Liver (tissue), 3 donors: ENCODE measurements around the gene ITPA.

Experiments
- EGR1 ChIP-seq, 2 donors: IDR thresholded peaks; 2 replicates each; pipeline ENCODE4 v1.6.1; 2016 to 2018; ENCODE audit warnings: antibody characterized with exemption in 2 of 2, low read depth in 2 of 2
- FOXA1 ChIP-seq: IDR thresholded peaks from 2 replicates; pipeline ENCODE4 v1.6.1; 2016; ENCODE audit warnings: antibody characterized with exemption
- GABPA ChIP-seq, 2 donors: IDR thresholded peaks in 1 of 2; conservative IDR thresholded peaks in 1 of 2; 2 replicates each; pipeline ENCODE4 v1.6.1; 2016; ENCODE audit warnings: antibody characterized with exemption in 2 of 2, mild to moderate bottlenecking in 1 of 2, moderate library complexity in 1 of 2
- JUND ChIP-seq, 2 donors: IDR thresholded peaks; 2 replicates each; pipeline ENCODE4 v1.6.1; 2016; ENCODE audit warnings: antibody characterized with exemption in 2 of 2
- NR2F2 ChIP-seq: IDR thresholded peaks from 2 replicates; pipeline ENCODE4 v1.6.1; 2016; ENCODE audit warnings: antibody characterized with exemption
- RAD21 ChIP-seq, 2 donors: IDR thresholded peaks; 2 replicates each; pipeline ENCODE4 v1.6.1; 2016; ENCODE audit warnings: antibody characterized with exemption in 2 of 2, mild to moderate bottlenecking in 2 of 2
- SP1 ChIP-seq: IDR thresholded peaks from 2 replicates; pipeline ENCODE4 v1.6.1; 2018; ENCODE audit warnings: antibody characterized with exemption, mild to moderate bottlenecking
- TAF1 ChIP-seq: conservative IDR thresholded peaks from 2 replicates; pipeline ENCODE4 v1.6.1; 2016; ENCODE audit warnings: antibody characterized with exemption, mild to moderate bottlenecking
- YY1 ChIP-seq: IDR thresholded peaks from 2 replicates; pipeline ENCODE4 v1.6.1; 2016; ENCODE audit warnings: antibody characterized with exemption, mild to moderate bottlenecking
- TF ChIP-seq, protein P1 (sequence below): IDR thresholded peaks from 2 replicates; pipeline ENCODE4 v1.6.1; 2016; ENCODE audit warnings: antibody characterized with exemption
- TF ChIP-seq, protein P2 (sequence below): fragments of 150-350 bp; IDR thresholded peaks from 2 replicates; pipeline ENCODE4 v1.5.1; 2017; ENCODE audit warnings: improper control_type of control experiment, low read depth, low read length; ENCODE audit not compliant: missing input control
- TF ChIP-seq, protein P3 (sequence below): IDR thresholded peaks from 2 replicates; pipeline ENCODE4 v1.6.1; 2016; ENCODE audit warnings: antibody characterized with exemption, mild to moderate bottlenecking
- TF ChIP-seq, protein P4 (sequence below): IDR thresholded peaks from 2 replicates; pipeline ENCODE4 v1.6.1; 2016; ENCODE audit warnings: antibody characterized with exemption
- TF ChIP-seq, protein P5 (sequence below): IDR thresholded peaks from 2 replicates; pipeline ENCODE4 v1.6.1; 2016; ENCODE audit warnings: antibody characterized with exemption
- donor health status: healthy.
- donor health status: healthy.

DNA sequence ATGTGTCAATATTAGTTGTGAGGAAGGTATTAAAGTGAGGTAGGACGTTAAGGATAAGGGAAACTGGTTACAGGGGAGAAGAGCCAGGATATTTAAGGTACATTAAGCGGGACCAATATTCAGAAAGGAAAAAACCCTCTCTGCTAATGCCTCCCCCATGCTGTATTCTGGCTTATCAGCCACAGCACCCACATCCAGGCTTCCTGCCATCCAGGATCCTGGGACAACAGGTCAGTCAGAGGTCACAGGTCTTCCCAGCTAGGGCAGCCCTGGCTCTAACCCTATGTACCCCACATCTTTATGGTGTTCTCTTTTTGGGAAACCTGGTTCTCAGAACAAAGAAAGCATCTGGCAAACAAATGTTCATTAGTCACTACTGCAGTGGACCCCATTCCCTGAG lies 10.1 kb upstream of the ITPA start:
- TF ChIP-seq RAD21 (IDR thresholded peaks at IDR 0.05) (no peak), SP1 (no peak), GABPA (IDR thresholded peaks at IDR 0.05 in 1 of 2, conservative IDR thresholded peaks at IDR 0.05 in 1 of 2) (no peak), TAF1 (no peak), YY1 (no peak), NR2F2 (no peak), EGR1 (IDR thresholded peaks at IDR 0.05; ENCODE audit: low read depth in 2 of 2) (no peak), FOXA1 (no peak), JUND (IDR thresholded peaks at IDR 0.05) (no peak)
- TF ChIP-seq, protein P1, sequence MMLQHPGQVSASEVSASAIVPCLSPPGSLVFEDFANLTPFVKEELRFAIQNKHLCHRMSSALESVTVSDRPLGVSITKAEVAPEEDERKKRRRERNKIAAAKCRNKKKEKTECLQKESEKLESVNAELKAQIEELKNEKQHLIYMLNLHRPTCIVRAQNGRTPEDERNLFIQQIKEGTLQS: no peak
- TF ChIP-seq, protein P2, sequence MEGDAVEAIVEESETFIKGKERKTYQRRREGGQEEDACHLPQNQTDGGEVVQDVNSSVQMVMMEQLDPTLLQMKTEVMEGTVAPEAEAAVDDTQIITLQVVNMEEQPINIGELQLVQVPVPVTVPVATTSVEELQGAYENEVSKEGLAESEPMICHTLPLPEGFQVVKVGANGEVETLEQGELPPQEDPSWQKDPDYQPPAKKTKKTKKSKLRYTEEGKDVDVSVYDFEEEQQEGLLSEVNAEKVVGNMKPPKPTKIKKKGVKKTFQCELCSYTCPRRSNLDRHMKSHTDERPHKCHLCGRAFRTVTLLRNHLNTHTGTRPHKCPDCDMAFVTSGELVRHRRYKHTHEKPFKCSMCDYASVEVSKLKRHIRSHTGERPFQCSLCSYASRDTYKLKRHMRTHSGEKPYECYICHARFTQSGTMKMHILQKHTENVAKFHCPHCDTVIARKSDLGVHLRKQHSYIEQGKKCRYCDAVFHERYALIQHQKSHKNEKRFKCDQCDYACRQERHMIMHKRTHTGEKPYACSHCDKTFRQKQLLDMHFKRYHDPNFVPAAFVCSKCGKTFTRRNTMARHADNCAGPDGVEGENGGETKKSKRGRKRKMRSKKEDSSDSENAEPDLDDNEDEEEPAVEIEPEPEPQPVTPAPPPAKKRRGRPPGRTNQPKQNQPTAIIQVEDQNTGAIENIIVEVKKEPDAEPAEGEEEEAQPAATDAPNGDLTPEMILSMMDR: no peak
- TF ChIP-seq, protein P3, sequence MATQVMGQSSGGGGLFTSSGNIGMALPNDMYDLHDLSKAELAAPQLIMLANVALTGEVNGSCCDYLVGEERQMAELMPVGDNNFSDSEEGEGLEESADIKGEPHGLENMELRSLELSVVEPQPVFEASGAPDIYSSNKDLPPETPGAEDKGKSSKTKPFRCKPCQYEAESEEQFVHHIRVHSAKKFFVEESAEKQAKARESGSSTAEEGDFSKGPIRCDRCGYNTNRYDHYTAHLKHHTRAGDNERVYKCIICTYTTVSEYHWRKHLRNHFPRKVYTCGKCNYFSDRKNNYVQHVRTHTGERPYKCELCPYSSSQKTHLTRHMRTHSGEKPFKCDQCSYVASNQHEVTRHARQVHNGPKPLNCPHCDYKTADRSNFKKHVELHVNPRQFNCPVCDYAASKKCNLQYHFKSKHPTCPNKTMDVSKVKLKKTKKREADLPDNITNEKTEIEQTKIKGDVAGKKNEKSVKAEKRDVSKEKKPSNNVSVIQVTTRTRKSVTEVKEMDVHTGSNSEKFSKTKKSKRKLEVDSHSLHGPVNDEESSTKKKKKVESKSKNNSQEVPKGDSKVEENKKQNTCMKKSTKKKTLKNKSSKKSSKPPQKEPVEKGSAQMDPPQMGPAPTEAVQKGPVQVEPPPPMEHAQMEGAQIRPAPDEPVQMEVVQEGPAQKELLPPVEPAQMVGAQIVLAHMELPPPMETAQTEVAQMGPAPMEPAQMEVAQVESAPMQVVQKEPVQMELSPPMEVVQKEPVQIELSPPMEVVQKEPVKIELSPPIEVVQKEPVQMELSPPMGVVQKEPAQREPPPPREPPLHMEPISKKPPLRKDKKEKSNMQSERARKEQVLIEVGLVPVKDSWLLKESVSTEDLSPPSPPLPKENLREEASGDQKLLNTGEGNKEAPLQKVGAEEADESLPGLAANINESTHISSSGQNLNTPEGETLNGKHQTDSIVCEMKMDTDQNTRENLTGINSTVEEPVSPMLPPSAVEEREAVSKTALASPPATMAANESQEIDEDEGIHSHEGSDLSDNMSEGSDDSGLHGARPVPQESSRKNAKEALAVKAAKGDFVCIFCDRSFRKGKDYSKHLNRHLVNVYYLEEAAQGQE: no peak
- TF ChIP-seq, protein P4, sequence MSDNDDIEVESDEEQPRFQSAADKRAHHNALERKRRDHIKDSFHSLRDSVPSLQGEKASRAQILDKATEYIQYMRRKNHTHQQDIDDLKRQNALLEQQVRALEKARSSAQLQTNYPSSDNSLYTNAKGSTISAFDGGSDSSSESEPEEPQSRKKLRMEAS: no peak
- TF ChIP-seq, protein P5, sequence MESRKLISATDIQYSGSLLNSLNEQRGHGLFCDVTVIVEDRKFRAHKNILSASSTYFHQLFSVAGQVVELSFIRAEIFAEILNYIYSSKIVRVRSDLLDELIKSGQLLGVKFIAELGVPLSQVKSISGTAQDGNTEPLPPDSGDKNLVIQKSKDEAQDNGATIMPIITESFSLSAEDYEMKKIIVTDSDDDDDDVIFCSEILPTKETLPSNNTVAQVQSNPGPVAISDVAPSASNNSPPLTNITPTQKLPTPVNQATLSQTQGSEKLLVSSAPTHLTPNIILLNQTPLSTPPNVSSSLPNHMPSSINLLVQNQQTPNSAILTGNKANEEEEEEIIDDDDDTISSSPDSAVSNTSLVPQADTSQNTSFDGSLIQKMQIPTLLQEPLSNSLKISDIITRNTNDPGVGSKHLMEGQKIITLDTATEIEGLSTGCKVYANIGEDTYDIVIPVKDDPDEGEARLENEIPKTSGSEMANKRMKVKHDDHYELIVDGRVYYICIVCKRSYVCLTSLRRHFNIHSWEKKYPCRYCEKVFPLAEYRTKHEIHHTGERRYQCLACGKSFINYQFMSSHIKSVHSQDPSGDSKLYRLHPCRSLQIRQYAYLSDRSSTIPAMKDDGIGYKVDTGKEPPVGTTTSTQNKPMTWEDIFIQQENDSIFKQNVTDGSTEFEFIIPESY: no peak
